HCT116 (cell line): ENCODE results near the gene FAF2. TPM values are rescaled to one million over a fixed set of nuclear protein-coding genes. Genes with fewer than 3 reads are reported as not detected.

Source experiments
- ATAC-seq: fragments of 200-7000 bp; cut with Tn5 transposase; 2 replicates; pipeline ENCODE4 v1.9.1; 2020; ENCODE audit warnings: mild to moderate bottlenecking, moderate library complexity
- BruUV-seq: library from RNA; stranded (reverse); fragments of 400-500 nt; replicated peaks from 2 replicates; lab custom pipeline; 2021; lab: Mats Ljungman, UMichigan
- CTCF ChIA-PET: fragments of 300-600 bp; sonication (Branson Sonifier 250); formaldehyde crosslinking; loops from one replicate; lab custom pipeline; 2021; ENCODE audit warnings: antibody characterized with exemption; lab: Charles Lee
- POLR2A ChIA-PET: fragments of 300-600, 350-600 bp; sonication (Branson Sonifier 250); formaldehyde crosslinking; loops from one replicate; lab custom pipeline; 2021; ENCODE audit warnings: antibody characterized with exemption; lab: Charles Lee
- RAD21 ChIA-PET, 2 experiments: fragments of 300-600 bp; sonication (Branson Sonifier 250); formaldehyde crosslinking; loops; one replicate each; lab custom pipeline; 2023; ENCODE audit warnings: low total read pairs in 2 of 2; ENCODE audit not compliant: uncharacterized antibody in 2 of 2, unreplicated experiment in 2 of 2, low non-redundant PET in 1 of 2; lab: Charles Lee
- DNase-seq: peaks from one replicate; pipeline ENCODE4 v3.0.0-alpha.2; 2010; ENCODE audit warnings: low read depth, low spot score
- H2AFZ ChIP-seq: fragments of 200-600 bp; shearing (Covaris generic), sonication (generic); 2 replicates; pipeline ENCODE4 v1.6.1; 2017; ENCODE audit warnings: low read depth, mixed run types, mixed read lengths, antibody characterized with exemption, low read length; ENCODE audit not compliant: poor library complexity, severe bottlenecking
- H3K27ac ChIP-seq: 2 replicates; pipeline ENCODE4 v1.5.1; 2012; ENCODE audit warnings: low read depth, low read length
- H3K27me3 ChIP-seq: fragments of 200-600 bp; sonication (generic); 2 replicates; pipeline ENCODE4 v1.6.1; 2016; ENCODE audit warnings: mixed run types, low read length, mixed read lengths; ENCODE audit not compliant: insufficient read depth
- H3K36me3 ChIP-seq, 2 experiments: fragments of 200-500 bp in 1 of 2; fragments of 200-600 bp in 1 of 2; sonication (Bioruptor generic) in 1 of 2; sonication (generic) in 1 of 2; 2 replicates each; pipeline versions ENCODE4 v1.5.1 to v1.6.1; 2014 to 2016; ENCODE audit warnings: low read length in 2 of 2, inconsistent platforms in 1 of 2, mixed read lengths in 1 of 2, mixed run types in 1 of 2; ENCODE audit not compliant: insufficient read depth in 2 of 2, control insufficient read depth in 1 of 2
- H3K4me1 ChIP-seq, 2 experiments: fragments of 200-600 bp in 1 of 2; sonication (generic) in 1 of 2; 2 replicates each; pipeline versions ENCODE4 v1.5.1 to v1.6.1; 2012 to 2017; ENCODE audit warnings: low read length in 2 of 2, inconsistent platforms in 1 of 2, mild to moderate bottlenecking in 1 of 2, mixed read lengths in 1 of 2, mixed run types in 1 of 2, moderate library complexity in 1 of 2; ENCODE audit not compliant: insufficient read depth in 2 of 2, control insufficient read depth in 1 of 2
- H3K4me2 ChIP-seq: fragments of 200-600 bp; sonication (generic); 2 replicates; pipeline ENCODE4 v1.6.1; 2017; ENCODE audit warnings: mixed run types, low read length, mixed read lengths
- H3K4me3 ChIP-seq, 2 experiments: fragments of 200-600 bp in 1 of 2; sonication (generic) in 1 of 2; replicated peaks in 1 of 2; 2 replicates each; pipeline ENCODE4 v1.5.1; 2011 to 2016; ENCODE audit warnings: low read length in 2 of 2, control low read depth in 1 of 2, low read depth in 1 of 2, mild to moderate bottlenecking in 1 of 2, mixed read lengths in 1 of 2, mixed run types in 1 of 2
- H3K79me2 ChIP-seq: fragments of 200-600 bp; sonication (generic); 2 replicates; pipeline ENCODE4 v1.6.1; 2017; ENCODE audit warnings: mild to moderate bottlenecking, mixed run types, low read length, moderate library complexity, mixed read lengths; ENCODE audit not compliant: insufficient read depth
- H3K9ac ChIP-seq: fragments of 200-600 bp; sonication (generic); 2 replicates; pipeline ENCODE4 v1.6.1; 2016; ENCODE audit warnings: low read length, mixed read lengths
- H3K9me2 ChIP-seq: fragments of 200-600 bp; sonication (generic), shearing (Covaris generic); 2 replicates; pipeline ENCODE4 v1.6.1; 2017; ENCODE audit warnings: mixed run types, mild to moderate bottlenecking, moderate library complexity; ENCODE audit not compliant: insufficient read depth
- H3K9me3 ChIP-seq, 2 experiments: fragments of 200-500 bp in 1 of 2; fragments of 200-600 bp in 1 of 2; sonication (Bioruptor generic) in 1 of 2; sonication (generic) in 1 of 2; 2 replicates each; pipeline ENCODE4 v1.6.1; 2014 to 2017; ENCODE audit warnings: low read length in 2 of 2, mixed read lengths in 2 of 2, inconsistent platforms in 1 of 2, low read depth in 1 of 2, mild to moderate bottlenecking in 1 of 2, mixed run types in 1 of 2, moderate library complexity in 1 of 2; ENCODE audit not compliant: control insufficient read depth in 1 of 2, insufficient read depth in 1 of 2
- H4K20me1 ChIP-seq: fragments of 200-600 bp; sonication (generic), shearing (Covaris generic); 2 replicates; pipeline ENCODE4 v1.6.1; 2017; ENCODE audit warnings: mixed run types, mild to moderate bottlenecking, moderate library complexity; ENCODE audit not compliant: insufficient read depth
- ATF3 ChIP-seq: IDR thresholded peaks from 2 replicates; pipeline ENCODE4 v1.6.1; 2012
- CBX3 ChIP-seq: IDR thresholded peaks from 2 replicates; pipeline ENCODE4 v1.6.1; 2012; ENCODE audit warnings: low read depth
- CEBPB ChIP-seq: IDR thresholded peaks from 2 replicates; pipeline ENCODE4 v1.6.1; 2012; ENCODE audit warnings: low read depth
- EGR1 ChIP-seq: IDR thresholded peaks from 2 replicates; pipeline ENCODE4 v1.6.1; 2012; ENCODE audit warnings: low read depth
- ELF1 ChIP-seq: IDR thresholded peaks from 2 replicates; pipeline ENCODE4 v1.6.1; 2012; ENCODE audit warnings: low read depth, borderline replicate concordance
- EZH2 ChIP-seq: fragments of 200-600 bp; sonication (generic); IDR thresholded peaks from 2 replicates; pipeline ENCODE4 v1.6.1; 2017; ENCODE audit warnings: antibody characterized with exemption, mixed run types
- JUND ChIP-seq: IDR thresholded peaks from 2 replicates; pipeline ENCODE4 v1.6.1; 2012
- POLR2AphosphoS5 ChIP-seq: IDR thresholded peaks from 2 replicates; pipeline ENCODE4 v1.6.1; 2011; ENCODE audit warnings: mild to moderate bottlenecking, low read depth, low read length, moderate library complexity
- REST ChIP-seq: IDR thresholded peaks from 2 replicates; pipeline ENCODE4 v1.6.1; 2012; ENCODE audit warnings: low read depth
- SIN3A ChIP-seq: IDR thresholded peaks from 2 replicates; pipeline ENCODE4 v1.6.1; 2012; ENCODE audit warnings: low read depth
- SRF ChIP-seq: IDR thresholded peaks from 2 replicates; pipeline ENCODE4 v1.6.1; 2012; ENCODE audit warnings: low read depth
- TCF7L2 ChIP-seq: IDR thresholded peaks from 2 replicates; pipeline ENCODE4 v1.7.0; 2011; ENCODE audit warnings: borderline replicate concordance, inconsistent platforms; ENCODE audit not compliant: insufficient read depth, insufficient read length; ENCODE audit errors: extremely low read depth
- ZBTB33 ChIP-seq: IDR thresholded peaks from 2 replicates; pipeline ENCODE4 v1.6.1; 2011; ENCODE audit warnings: mild to moderate bottlenecking, low read length, moderate library complexity; ENCODE audit not compliant: insufficient replicate concordance; ENCODE audit errors: extremely low read depth
- ZFX ChIP-seq: fragments of 450-650 bp; IDR thresholded peaks from 2 replicates; pipeline ENCODE4 v1.6.1; 2017
- intact Hi-C: fragments of 100-400 bp; cut with micrococcal nuclease; formaldehyde crosslinking; loops from 2 replicates; pipeline ENCODE4 v1.10.0; 2022
- total RNA-seq: library from RNA; stranded (reverse); gene quantifications from one replicate; pipeline ENCODE4 v1.2.1, GENCODE V29; 2021; ENCODE audit not compliant: unreplicated experiment
- TF ChIP-seq, protein P1 (sequence below): IDR thresholded peaks from 2 replicates; pipeline ENCODE4 v1.6.1; 2012

FAF2 gene
- total RNA-seq, 1 experiment from 2014 or later: 51.9 TPM

GRCh38 chr5:176515396-176515795 lies 67.2 kb downstream of the FAF2 start:
- Histone ChIP-seq H3K27me3 (no peaks in the 10 kb centered on the region), H3K9me2 (no peaks in the 10 kb centered on the region), H3K79me2 (no peaks in the 10 kb centered on the region), H4K20me1 (no peaks in the 10 kb centered on the region), H3K36me3 (no peaks in the 10 kb centered on the region), H2AFZ (no peak overlapping the region), H3K9ac (no peak overlapping the region), H3K4me1 (no peaks in the 10 kb centered on the region), H3K4me3 (no peak overlapping the region), H3K9me3 (no peaks in the 10 kb centered on the region), H3K4me2 (no peak overlapping the region), H3K27ac (no peak overlapping the region)
- ChIA-PET POLR2A (interaction anchor here (0.6 kb wide), 1 partner anchor 14 kb away, joined by 3 read pairs; no protein-coding TSS in a partner anchor), CTCF (no interaction called here), RAD21 (no interaction called here)
- TF ChIP-seq EZH2: no peak
- TF ChIP-seq, protein P1, sequence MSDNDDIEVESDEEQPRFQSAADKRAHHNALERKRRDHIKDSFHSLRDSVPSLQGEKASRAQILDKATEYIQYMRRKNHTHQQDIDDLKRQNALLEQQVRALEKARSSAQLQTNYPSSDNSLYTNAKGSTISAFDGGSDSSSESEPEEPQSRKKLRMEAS: no peak
- TF ChIP-seq ATF3: no peak
- TF ChIP-seq CEBPB: no peak
- TF ChIP-seq ELF1: no peak
- no peak for TF ChIP-seq SIN3A
- no peak for TF ChIP-seq ZFX
- no peak for TF ChIP-seq JUND
- no peak for TF ChIP-seq TCF7L2
- TF ChIP-seq EGR1: no peak
- intact Hi-C loops: no loop called here
- no peak for ATAC-seq
- BruUV-seq: no TSS peak
- no peak for DNase-seq

GRCh38 chr5:176517053-176517661 lies 69.0 kb downstream of the FAF2 start:
- Histone ChIP-seq H2AFZ (no peak overlapping the region), H4K20me1 (no peaks in the 10 kb centered on the region), H3K4me2 (no peak overlapping the region), H3K27ac (no peak overlapping the region), H3K79me2 (no peaks in the 10 kb centered on the region), H3K4me3 (no peak overlapping the region), H3K9me2 (no peaks in the 10 kb centered on the region), H3K27me3 (no peaks in the 10 kb centered on the region), H3K9me3 (no peaks in the 10 kb centered on the region), H3K4me1 (no peaks in the 10 kb centered on the region), H3K9ac (no peak overlapping the region), H3K36me3 (no peaks in the 10 kb centered on the region)
- no peak for DNase-seq
- ChIA-PET POLR2A (no interaction called here), CTCF (no interaction called here), RAD21 (no interaction called here)
- BruUV-seq: no TSS peak
- ATAC-seq: no peak
- intact Hi-C loops: no loop called here
- TF ChIP-seq POLR2AphosphoS5 (no peak), ZFX (no peak), SRF (no peak), ZBTB33 (no peak), TCF7L2 (no peak), CEBPB (no peak), CBX3 (no peak), REST (no peak), SIN3A (no peak)
